HG03159 (cell line): Measurements from ENCODE around the gene FOS.
A peak's percentile ranks its signal among the peaks of the same experiment; 100 is the strongest.
"Not testable (repeated sequence)": the region's sequence is repeated elsewhere in the genome, so short reads cannot be mapped to it uniquely, and the experiment has no call there.

Experiments used
- ATAC-seq: cut with Tn5 transposase; IDR thresholded peaks from one replicate; pipeline ENCODE4 v1.9.1; 2021; ENCODE audit warnings: mild to moderate bottlenecking, moderate library complexity; ENCODE audit not compliant: unreplicated experiment

FOS gene

GRCh38 chr14:75278422-75279152 is at the start of gene FOS:
TSS of gene FOS (plus strand) at chr14:75278828. CDS start at chr14:75278983, 155 bp downstream.
- peak; percentile 76 for ATAC-seq

GRCh38 chr14:75229661-75230139 is 48.9 kb upstream of the FOS start:
- ATAC-seq = no peak

- no peak for ATAC-seq
Observed at GRCh38 chr14:75230140-75230792, 48.4 kb upstream of the FOS start.

GRCh38 chr14:75231320-75231719 is 47.3 kb upstream of the FOS start:
- ATAC-seq = peak; percentile 50

GRCh38 chr14:75232191-75232590 is 46.4 kb upstream of the FOS start:
- no peak for ATAC-seq

GRCh38 chr14:75232597-75232996 is 46.0 kb upstream of the FOS start:
- ATAC-seq = no peak

GRCh38 chr14:75234173-75235115 is 44.2 kb upstream of the FOS start:
- no peak for ATAC-seq

GRCh38 chr14:75235198-75235597 is 43.4 kb upstream of the FOS start:
- not testable (repeated sequence) for ATAC-seq

GRCh38 chr14:75236467-75236866 is 42.2 kb upstream of the FOS start:
- ATAC-seq = no peak

GRCh38 chr14:75236901-75237419 is 41.7 kb upstream of the FOS start:
- no peak for ATAC-seq

GRCh38 chr14:75238756-75239455 is 39.7 kb upstream of the FOS start:
- no peak for ATAC-seq

- no peak for ATAC-seq
Observed at GRCh38 chr14:75240781-75241180, 37.8 kb upstream of the FOS start.

- ATAC-seq = no peak
Observed at GRCh38 chr14:75242546-75243273, 35.9 kb upstream of the FOS start.

GRCh38 chr14:75244121-75244520 is 34.5 kb upstream of the FOS start:
- no peak for ATAC-seq

- ATAC-seq = no peak
Observed at GRCh38 chr14:75246546-75247285, 31.9 kb upstream of the FOS start.

GRCh38 chr14:75247286-75247922 is 31.2 kb upstream of the FOS start:
- ATAC-seq = no peak

GRCh38 chr14:75247939-75248338 is 30.7 kb upstream of the FOS start:
- no peak for ATAC-seq

GRCh38 chr14:75249251-75249957 is 29.2 kb upstream of the FOS start:
- ATAC-seq = peak; percentile 92
